ENCODE data around the gene CCDC157. TPM values are rescaled to one million over a fixed set of nuclear protein-coding genes. Genes with fewer than 3 reads are reported as not detected.
A peak's percentile ranks its signal among the peaks of the same experiment; 100 is the strongest.

Gene CCDC157
- total and polyA plus RNA-seq, 9 of the 15 experiments (the other 6 are each of a cell fraction or from before 2014, with no cell fraction given): 0.04 to 1.3 (median 0.68) TPM

GRCh38 chr22:30326706-30327362, 30.0 kb upstream of the CCDC157 start, which contains the start of gene TBC1D10A (continued):
- TF ChIP-seq SIN3A (IDR thresholded peaks at IDR 0.05; ENCODE audit: borderline replicate concordance in 2 of 2, control insufficient read depth in 1 of 2, low read depth in 2 of 2, low read length in 2 of 2) (0 out of 4 replicates have a peak, but pooled peaks of 1 of the 2 experiments have one; percentile 21), ZBTB8A (IDR thresholded peaks at IDR 0.05; ENCODE audit: partially characterized antibody) (no peak), STAG1 (CRISPR knock-in tag; IDR thresholded peaks at IDR 0.05; ENCODE audit: borderline replicate concordance) (no peak), MTA3 (IDR thresholded peaks at IDR 0.05; ENCODE audit: borderline replicate concordance) (no peak), MYNN (IDR thresholded peaks at IDR 0.05) (no peak), MYNN (CRISPR knock-in tag; IDR thresholded peaks at IDR 0.05) (no peak), POLR2A (conservative IDR thresholded peaks at IDR 0.05) (peak; percentile 63; the same call in 1 of the 2 replicates), ZNF395 (CRISPR knock-in tag; IDR thresholded peaks at IDR 0.05) (no peak), RB1 (IDR thresholded peaks at IDR 0.05; ENCODE audit: low read depth) (peak; percentile 21; the same call in 1 of the 2 replicates), MEIS2 (IDR thresholded peaks at IDR 0.05; ENCODE audit: partially characterized antibody) (peak; percentile 50), ZEB2 (IDR thresholded peaks at IDR 0.05) (0 out of 2 replicates have a peak, but pooled peaks have one; percentile 24), TARDBP (IDR thresholded peaks at IDR 0.05) (no peak), POLR2G (IDR thresholded peaks at IDR 0.05; ENCODE audit: low read depth, low read length) (peak; percentile 77), RBM25 (IDR thresholded peaks at IDR 0.05; ENCODE audit: low read depth, low read length, severe bottlenecking) (peak; percentile 65), ARNT (IDR thresholded peaks at IDR 0.05) (no peak), ZFX (CRISPR knock-in tag; IDR thresholded peaks at IDR 0.05) (peak; percentile 83), SRSF1 (IDR thresholded peaks at IDR 0.05; ENCODE audit: low read depth, low read length) (no peak), ZBTB26 (CRISPR knock-in tag; IDR thresholded peaks at IDR 0.05) (no peak), HIVEP1 (CRISPR knock-in tag; IDR thresholded peaks at IDR 0.05) (no peak), LARP7 (IDR thresholded peaks at IDR 0.05) (no peak), ZNF282 (CRISPR knock-in tag; IDR thresholded peaks at IDR 0.05) (no peak), NR0B1 (IDR thresholded peaks at IDR 0.05; ENCODE audit: partially characterized antibody) (no peak), EP300 (IDR thresholded peaks at IDR 0.05; ENCODE audit: low read length) (no peak), ZNF699 (CRISPR knock-in tag; IDR thresholded peaks at IDR 0.05; ENCODE audit: insufficient replicate concordance) (no peak), ZNF511 (CRISPR knock-in tag; IDR thresholded peaks at IDR 0.05) (no peak), MAFG (tag; conservative IDR thresholded peaks at IDR 0.05) (no peak), KHSRP (IDR thresholded peaks at IDR 0.05) (no peak), HNRNPUL1 (IDR thresholded peaks at IDR 0.05; ENCODE audit: low read length) (no peak), NR2F6 (CRISPR knock-in tag; IDR thresholded peaks at IDR 0.05) (no peak)
